Heart right ventricle (tissue), 16 donors: Measurements from ENCODE around the gene PARP16. TPM values are rescaled to one million over a fixed set of nuclear protein-coding genes. Genes with fewer than 3 reads are reported as not detected.

Experiments
- ATAC-seq, 8 donors: fragments of 200-7000 bp; cut with Tn5 transposase; one replicate each; pipeline ENCODE4 v1.9.1; 2020; ENCODE audit warnings: mild to moderate bottlenecking in 8 of 8, moderate library complexity in 8 of 8, moderate number of reproducible peaks in 1 of 8
- DNase-seq, 2 donors: peaks; one replicate each; pipeline ENCODE4 v3.0.0-alpha.2; 2020
- H3K27ac ChIP-seq, 10 donors: fragments of 200-600 bp; sonication (generic) in 2 of 10; one replicate each; pipeline versions ENCODE4 v1.5.0 to v1.8.0; 2020 to 2022; ENCODE audit warnings: mild to moderate bottlenecking in 3 of 10
- H3K27me3 ChIP-seq, 7 donors: fragments of 200-600 bp; one replicate each; pipeline ENCODE4 v1.8.0; 2021 to 2022; ENCODE audit warnings: mild to moderate bottlenecking in 2 of 7
- H3K36me3 ChIP-seq, 9 donors: fragments of 200-600 bp; sonication (generic) in 1 of 9; one replicate each; pipeline versions ENCODE4 v1.5.0 to v1.8.0; 2020 to 2022; ENCODE audit warnings: mild to moderate bottlenecking in 2 of 9
- H3K4me1 ChIP-seq, 9 donors: fragments of 200-600 bp; sonication (generic) in 1 of 9; one replicate each; pipeline versions ENCODE4 v1.5.0 to v1.8.0; 2020 to 2022; ENCODE audit warnings: mild to moderate bottlenecking in 4 of 9
- H3K4me3 ChIP-seq, 10 donors: fragments of 200-600 bp; sonication (generic) in 2 of 10; one replicate each; pipeline versions ENCODE4 v1.5.0 to v1.8.0; 2020 to 2022; ENCODE audit warnings: mild to moderate bottlenecking in 7 of 10, moderate library complexity in 2 of 10
- H3K9me3 ChIP-seq, 11 donors: fragments of 200-600 bp in 10 of 11; sonication (generic) in 2 of 11; one replicate each; pipeline versions ENCODE4 v1.5.0 to v1.8.0; 2013 to 2022; ENCODE audit warnings: mild to moderate bottlenecking in 2 of 11, control low read depth in 1 of 11, moderate library complexity in 1 of 11
- CTCF ChIP-seq, 9 donors: fragments of 200-600 bp; sonication (generic) in 2 of 9; IDR thresholded peaks; one replicate each; pipeline versions ENCODE4 v1.5.0 to v1.8.0; 2021 to 2022; ENCODE audit warnings: antibody characterized with exemption in 9 of 9, mild to moderate bottlenecking in 5 of 9, moderate library complexity in 1 of 9
- WGBS, 2 donors: extraction: QIAGEN DNeasy Blood & Tissue Kit; methylation state at CpG; one replicate each; pipeline ENCODE4 v1.1.7; 2013; ENCODE audit warnings: inconsistent platforms in 1 of 2; 5-methylcytosine and 5-hydroxymethylcytosine counted together
- intact Hi-C, 10 donors: fragments of 100-400 bp; cut with DNase I; formaldehyde crosslinking; loops; one replicate each; pipeline versions ENCODE4 v1.11.1 to v1.14.2; 2022
- polyA plus RNA-seq, 2 donors: library from polyadenylated mRNA; stranded (reverse); fragments of 200-250 nt; gene quantifications; one replicate each; pipeline ENCODE4 v1.2.3, GENCODE V29; 2013
- total RNA-seq, 10 donors: library from RNA; stranded (reverse); fragmentation: NEBNext Ultra II Directional in 3 of 10; extraction: Animal tissue kit (Norgen Biotek cat#: 25700) in 3 of 10; gene quantifications; one replicate each; pipeline versions ENCODE4 v1.2.1 to v1.2.4, GENCODE V29; 2021 to 2023
- donor health status: Arrhythmogenic right ventricular cardiomyopathy.
- donor health status: ischemic (EF 13 %, LVEDD 7.1; RV severe dilation, severe dysfunction).
- donor health status: healthy with polysubstance abuse.
- donor health status: DM: no; HTN: yes; CAD: no.
- donor health status: DM: no; HTN: no; CAD: no.
- donor health status: ischemic (EF 25% LVEDD 6.9; RV normal size, moderate dysfunction).
- donor health status: ischemic (EF 25% LVEDD 5.7; RV mildly dilated, moderate dysfunction).
- donor health status: healthy.
- donor health status: DM: yes; HTN: yes; CAD: no.
- donor health status: Ischemic cardiomyopathy.
- donor health status: ischemic (EF 35%, LVEDD 5.7; RV mildly dilated, moderate dysfunction).
- donor health status: nonischemic (EF 11% LVEDD 7.7; RV severe dilation, severe dysfunction).
- donor health status: DM: yes; HTN: yes; CAD: no.
- donor health status: PGD.
- donor health status: ischemic (EF 29% LVEDD 5.4; RV normal size, mild dysfunction).
- donor health status: nonischemic (EF 23%, LVEDD 6.1; RV moderate dilation, normal function).

The PARP16 gene
- total and polyA plus RNA-seq, 12 donors, result 3.1 to 5.2 (median 4.7) TPM

GRCh38 chr15:65303687-65304380, 17.2 kb upstream of the PARP16 start:
- ATAC-seq (peak; percentile 50 to 72 (median 66)), DNase-seq (peak; percentile 18 to 56)
- peak in 1 of 9 donors; percentile 76 for TF ChIP-seq CTCF (IDR thresholded peaks at IDR 0.05)
- H3K27ac ChIP-seq, result peak overlapping the region; percentile 65 to 96 (median 91)
- H3K4me1 ChIP-seq, result peaks cover 0 to 19% (median 11%) of the 10 kb centered on the region in 9 donors
- H3K4me3 ChIP-seq, result peak overlapping the region; percentile 12 to 63 (median 57)
- no peaks in the 10 kb centered on the region for H3K36me3 ChIP-seq
- no peaks in the 10 kb centered on the region for H3K27me3 ChIP-seq
- H3K9me3 ChIP-seq, result no peaks in the 10 kb centered on the region
- 0% methylated on average over 24 of the region's 24 CpGs for WGBS, 2 donors
- intact Hi-C loops, result loop anchor here in 1 of 10 donors (2.0 kb wide), 1 partner anchor 119 kb away; the partner anchor contains the start of gene CLPX

GRCh38 chr15:65302061-65302460, 15.4 kb upstream of the PARP16 start:
- DNase-seq, result no peak
- Histone ChIP-seq H3K27me3 (no peaks in the 10 kb centered on the region), H3K36me3 (no peaks in the 10 kb centered on the region), H3K4me3 (no peak overlapping the region), H3K27ac (no peak overlapping the region), H3K9me3 (no peaks in the 10 kb centered on the region), H3K4me1 (peaks cover 0 to 29% (median 18%) of the 10 kb centered on the region in 9 donors)
- WGBS, 2 donors, result 82 to 86% methylated on average over 24 of the region's 24 CpGs
- no peak for TF ChIP-seq CTCF (IDR thresholded peaks at IDR 0.05)
- intact Hi-C loops, result no loop called here
- peak in 1 of 8 donors; percentile 8 for ATAC-seq

- H3K9me3 ChIP-seq, result no peaks in the 10 kb centered on the region
- H3K4me3 ChIP-seq, result no peak overlapping the region
- H3K4me1 ChIP-seq, result peaks cover 0 to 39% (median 27%) of the 10 kb centered on the region in 9 donors
- 93 to 97% methylated on average over 33 to 36 of the region's 36 CpGs for WGBS, 2 donors
- TF ChIP-seq CTCF (IDR thresholded peaks at IDR 0.05), result no peak
- H3K27me3 ChIP-seq, result no peaks in the 10 kb centered on the region
- DNase-seq (no peak), ATAC-seq (peak in 1 of 8 donors; percentile 1)
- no peak overlapping the region for H3K27ac ChIP-seq
- intact Hi-C loops, result no loop called here
- no peaks in the 10 kb centered on the region for H3K36me3 ChIP-seq
Observed at GRCh38 chr15:65300924-65301441, 14.3 kb upstream of the PARP16 start.

GRCh38 chr15:65298731-65299130, 12.0 kb upstream of the PARP16 start:
- TF ChIP-seq CTCF (IDR thresholded peaks at IDR 0.05), result no peak
- Histone ChIP-seq H3K36me3 (no peaks in the 10 kb centered on the region), H3K4me3 (no peak overlapping the region), H3K9me3 (no peaks in the 10 kb centered on the region), H3K4me1 (peaks cover 0 to 36% (median 21%) of the 10 kb centered on the region in 9 donors), H3K27ac (no peak overlapping the region), H3K27me3 (no peaks in the 10 kb centered on the region)
- ATAC-seq (no peak), DNase-seq (no peak)
- 90% methylated on average over 11 of the region's 11 CpGs for WGBS, 2 donors
- intact Hi-C loops, result loop anchor here in 3 of 10 donors (2.0 to 10.0 kb wide), 3 partner anchors 110 to 264 kb away; partner anchors contain the start of gene CLPX (in 1 of the 3)
